Cardiac fibroblast (primary cell): ENCODE measurements around the gene G6PC1.
"Not testable (repeated sequence)": the region's sequence is repeated elsewhere in the genome, so short reads cannot be mapped to it uniquely, and the experiment has no call there.

Experiments used
- DNase-seq, 2 donors: peaks; one replicate each; pipeline versions ENCODE4 v3.0.0 to v3.0.0-alpha.2; 2010; ENCODE audit warnings: low read depth in 2 of 2
- H3K4me3 ChIP-seq, 2 donors: replicated peaks in 1 of 2; 1 replicate in 1 of 2; 2 replicates in 1 of 2; pipeline ENCODE4 v1.5.1; 2011; ENCODE audit warnings: low read depth in 2 of 2, low read length in 2 of 2, mild to moderate bottlenecking in 2 of 2, moderate library complexity in 1 of 2
- TF ChIP-seq, protein P1 (sequence below): IDR thresholded peaks from one replicate; pipeline ENCODE4 v1.5.1; 2011; ENCODE audit warnings: low read depth, mild to moderate bottlenecking, low read length, inconsistent platforms

Gene G6PC1

DNA sequence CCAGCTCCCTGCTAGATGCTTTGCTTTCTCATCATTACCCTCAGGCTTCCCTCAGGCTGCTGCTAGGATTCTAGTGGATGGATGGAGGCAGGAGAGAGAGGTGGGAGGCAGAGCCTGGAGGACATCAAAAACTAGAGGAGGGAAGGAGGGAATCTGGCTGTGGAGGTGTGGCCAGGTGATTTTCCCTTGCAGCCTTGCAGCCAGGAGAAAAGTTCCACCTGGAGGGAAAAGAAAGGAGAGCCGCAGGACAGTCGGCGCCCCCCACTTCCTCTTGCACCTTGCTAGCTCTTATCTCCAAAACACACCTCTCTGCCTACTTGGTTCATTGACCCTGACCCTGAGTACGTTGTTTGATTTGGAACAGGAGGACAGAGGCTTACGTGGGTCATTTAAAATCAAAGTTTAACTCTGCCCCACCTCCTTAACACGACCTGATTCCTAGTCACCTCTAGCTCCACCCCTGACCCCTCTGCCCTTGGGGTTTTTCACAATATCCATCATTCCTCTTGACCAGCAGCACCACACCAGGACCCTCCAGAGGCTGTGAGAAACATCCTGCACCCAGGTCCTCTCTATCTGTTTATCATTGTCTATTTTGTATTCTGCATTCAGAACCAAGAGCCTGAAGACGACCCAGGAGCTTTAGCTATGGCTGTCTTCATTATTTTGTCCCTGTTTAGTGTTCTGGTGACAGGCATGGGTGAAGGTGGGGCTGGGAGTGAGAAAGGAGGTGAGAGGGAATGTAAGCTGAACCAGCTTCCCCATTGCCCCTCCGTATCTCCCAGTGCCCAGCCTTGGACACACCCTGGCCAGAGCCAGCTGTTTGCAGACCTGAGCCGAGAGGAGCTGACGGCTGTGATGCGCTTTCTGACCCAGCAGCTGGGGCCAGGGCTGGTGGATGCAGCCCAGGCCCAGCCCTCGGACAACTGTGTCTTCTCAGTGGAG lies 33.7 kb upstream of the G6PC1 start:
- no peak overlapping the region for H3K4me3 ChIP-seq
- DNase-seq = no peak
- TF ChIP-seq, protein P1, sequence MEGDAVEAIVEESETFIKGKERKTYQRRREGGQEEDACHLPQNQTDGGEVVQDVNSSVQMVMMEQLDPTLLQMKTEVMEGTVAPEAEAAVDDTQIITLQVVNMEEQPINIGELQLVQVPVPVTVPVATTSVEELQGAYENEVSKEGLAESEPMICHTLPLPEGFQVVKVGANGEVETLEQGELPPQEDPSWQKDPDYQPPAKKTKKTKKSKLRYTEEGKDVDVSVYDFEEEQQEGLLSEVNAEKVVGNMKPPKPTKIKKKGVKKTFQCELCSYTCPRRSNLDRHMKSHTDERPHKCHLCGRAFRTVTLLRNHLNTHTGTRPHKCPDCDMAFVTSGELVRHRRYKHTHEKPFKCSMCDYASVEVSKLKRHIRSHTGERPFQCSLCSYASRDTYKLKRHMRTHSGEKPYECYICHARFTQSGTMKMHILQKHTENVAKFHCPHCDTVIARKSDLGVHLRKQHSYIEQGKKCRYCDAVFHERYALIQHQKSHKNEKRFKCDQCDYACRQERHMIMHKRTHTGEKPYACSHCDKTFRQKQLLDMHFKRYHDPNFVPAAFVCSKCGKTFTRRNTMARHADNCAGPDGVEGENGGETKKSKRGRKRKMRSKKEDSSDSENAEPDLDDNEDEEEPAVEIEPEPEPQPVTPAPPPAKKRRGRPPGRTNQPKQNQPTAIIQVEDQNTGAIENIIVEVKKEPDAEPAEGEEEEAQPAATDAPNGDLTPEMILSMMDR = no peak

- H3K4me3 ChIP-seq, DNase-seq: not testable (repeated sequence)
Measured at GRCh38 chr17:42867694-42868261, 32.8 kb upstream of the G6PC1 start.

- DNase-seq = no peak
- no peak overlapping the region for H3K4me3 ChIP-seq
- TF ChIP-seq, protein P1 = no peak
Measured at GRCh38 chr17:42868338-42868737, 32.3 kb upstream of the G6PC1 start.

DNA sequence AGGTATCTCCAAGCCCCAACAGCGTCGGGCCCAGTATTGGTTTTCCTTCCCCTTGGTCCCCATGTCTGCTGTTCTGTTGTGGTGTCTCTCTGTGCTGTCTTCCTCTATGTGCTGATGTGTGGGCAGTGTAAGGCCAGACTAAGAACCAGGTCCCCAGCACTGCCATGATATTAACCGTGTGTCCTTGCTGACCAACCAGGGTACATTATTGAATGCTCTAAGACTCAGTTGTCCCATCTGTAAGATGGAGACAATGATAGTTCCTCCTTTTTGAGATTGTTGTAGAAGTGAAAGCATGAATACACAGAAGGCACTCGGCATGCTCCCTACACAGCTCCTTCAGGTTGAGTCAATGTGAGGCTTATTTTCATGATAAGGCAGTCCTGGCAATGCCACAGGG lies 29.0 kb upstream of the G6PC1 start:
- no peak overlapping the region for H3K4me3 ChIP-seq
- TF ChIP-seq, protein P1 = no peak
- DNase-seq = no peak

DNA sequence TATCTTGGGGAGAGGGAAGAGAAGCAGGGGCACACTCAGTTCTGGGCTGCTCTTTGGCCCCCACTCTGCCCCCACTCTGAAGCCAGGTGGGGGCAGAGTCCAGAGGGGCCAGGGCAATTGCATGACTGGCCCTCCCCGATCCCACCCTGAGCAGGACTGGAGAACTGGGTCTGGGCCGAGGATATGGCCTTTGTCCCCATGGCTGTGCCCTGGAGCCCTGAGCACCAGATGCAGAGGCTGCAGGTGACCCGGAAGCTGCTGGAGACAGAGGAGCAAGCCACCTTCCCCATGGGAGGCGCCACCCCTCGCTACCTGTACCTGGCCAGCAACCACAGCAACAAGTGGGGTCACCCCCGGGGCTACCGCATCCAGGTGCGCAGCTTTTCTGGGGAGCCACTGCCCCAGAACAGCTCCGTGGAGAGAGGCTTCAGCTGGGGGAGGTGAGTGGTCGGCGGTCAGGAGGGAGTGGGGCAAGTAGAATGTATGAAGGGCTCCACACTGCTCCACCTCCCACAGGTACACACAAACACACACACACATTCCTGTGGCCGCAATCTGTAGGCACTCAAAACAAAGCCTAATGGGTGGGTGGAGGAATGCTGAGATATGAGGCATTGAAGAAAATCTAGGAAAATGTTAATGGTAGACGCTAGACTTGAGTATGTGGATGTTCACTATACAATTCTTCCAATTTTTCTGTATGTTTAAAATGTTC lies 28.2 kb upstream of the G6PC1 start:
- TF ChIP-seq, protein P1 = no peak
- H3K4me3 ChIP-seq = no peak overlapping the region
- no peak for DNase-seq

DNA sequence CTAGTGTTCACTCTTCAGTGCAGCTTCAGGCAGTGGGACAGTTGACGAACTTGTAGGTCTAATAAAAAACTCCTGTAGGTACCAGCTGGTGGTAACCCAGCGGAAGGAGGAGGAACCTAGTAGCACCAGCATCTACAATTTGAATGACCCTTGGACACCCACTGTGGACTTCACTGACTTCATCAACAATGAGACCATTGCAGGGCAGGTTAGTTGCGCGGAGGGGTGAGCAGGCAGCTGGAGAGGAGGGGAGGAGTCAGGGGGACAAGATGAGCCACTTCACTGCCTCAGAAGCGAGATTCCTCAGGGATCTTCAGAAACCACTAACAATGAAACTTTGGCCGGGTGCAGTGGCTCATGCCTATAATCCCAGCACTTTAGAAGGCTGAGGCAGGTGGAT lies 27.3 kb upstream of the G6PC1 start:
- no peak overlapping the region for H3K4me3 ChIP-seq
- no peak for DNase-seq
- TF ChIP-seq, protein P1 = no peak

DNA sequence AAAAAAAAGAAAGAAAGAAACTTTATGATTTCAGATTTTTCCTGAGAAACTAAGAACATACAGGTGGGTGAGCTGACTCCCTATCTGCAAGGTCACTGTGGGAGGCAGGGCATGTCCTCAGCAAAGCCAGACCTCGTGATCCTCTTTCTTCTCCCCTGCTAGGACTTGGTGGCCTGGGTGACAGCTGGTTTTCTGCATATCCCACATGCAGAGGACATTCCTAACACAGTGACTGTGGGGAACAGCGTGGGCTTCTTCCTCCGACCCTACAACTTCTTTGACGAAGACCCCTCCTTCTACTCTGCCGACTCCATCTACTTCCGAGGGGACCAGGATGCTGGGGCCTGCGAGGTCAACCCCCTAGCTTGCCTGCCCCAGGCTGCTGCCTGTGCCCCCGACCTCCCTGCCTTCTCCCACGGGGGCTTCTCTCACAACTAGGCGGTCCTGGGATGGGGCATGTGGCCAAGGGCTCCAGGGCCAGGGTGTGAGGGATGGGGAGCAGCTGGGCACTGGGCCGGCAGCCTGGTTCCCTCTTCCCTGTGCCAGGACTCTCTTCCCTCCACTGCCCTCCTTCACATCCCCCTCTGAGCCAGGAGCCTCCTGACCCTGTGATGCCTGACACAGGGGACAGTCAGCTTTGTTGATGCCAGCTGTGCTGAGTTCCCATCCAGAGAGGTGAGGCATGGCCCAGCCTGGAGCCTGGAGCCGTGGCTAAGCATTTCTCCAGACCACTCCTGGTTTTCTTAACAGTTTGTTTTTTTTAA lies 26.5 kb upstream of the G6PC1 start:
- DNase-seq, H3K4me3 ChIP-seq: not testable (repeated sequence)
